A673 (cell line): ENCODE measurements around the gene PDE5A. TPM values are rescaled to one million over a fixed set of nuclear protein-coding genes. Genes with fewer than 3 reads are reported as not detected.

Source experiments
- BruUV-seq: library from RNA; stranded (reverse); fragments of 400-500 nt; replicated peaks from 2 replicates; lab custom pipeline; 2021; lab: Mats Ljungman, UMichigan
- CTCF ChIA-PET: fragments of 300-600 bp; sonication (Branson Sonifier 250); formaldehyde crosslinking; loops from one replicate; lab custom pipeline; 2022; ENCODE audit warnings: antibody characterized with exemption; lab: Charles Lee
- POLR2A ChIA-PET: fragments of 300-600 bp; sonication (Branson Sonifier 250); formaldehyde crosslinking; loops from one replicate; lab custom pipeline; 2022; ENCODE audit warnings: antibody characterized with exemption; ENCODE audit not compliant: low non-redundant PET; lab: Charles Lee
- DNase-seq: peaks from one replicate; pipeline ENCODE4 v3.0.0-alpha.2; 2015; ENCODE audit warnings: low spot score
- H3K27ac ChIP-seq: fragments of 200-600 bp; sonication (generic); 2 replicates; pipeline ENCODE4 v1.5.1; 2016; ENCODE audit warnings: mixed run types, low read depth, mild to moderate bottlenecking, mixed read lengths, antibody characterized with exemption, low read length; ENCODE audit not compliant: poor library complexity, severe bottlenecking
- H3K27me3 ChIP-seq: fragments of 200-600 bp; sonication (generic); replicated peaks from 2 replicates; pipeline ENCODE4 v1.6.1; 2017; ENCODE audit warnings: mixed run types, low read depth, mild to moderate bottlenecking, mixed read lengths, antibody characterized with exemption, low read length; ENCODE audit not compliant: insufficient read depth, poor library complexity
- H3K36me3 ChIP-seq: fragments of 200-600 bp; sonication (generic); 2 replicates; pipeline ENCODE4 v1.6.1; 2016; ENCODE audit warnings: mixed run types, mild to moderate bottlenecking, mixed read lengths, antibody characterized with exemption, low read length; ENCODE audit not compliant: insufficient read depth, poor library complexity, severe bottlenecking
- H3K4me1 ChIP-seq: fragments of 200-600 bp; sonication (generic); 2 replicates; pipeline ENCODE4 v1.6.1; 2017; ENCODE audit warnings: mixed run types, mild to moderate bottlenecking, mixed read lengths, antibody characterized with exemption, low read length; ENCODE audit not compliant: insufficient read depth, poor library complexity, severe bottlenecking
- H3K4me3 ChIP-seq: fragments of 200-600 bp; sonication (generic); 2 replicates; pipeline ENCODE4 v1.5.1; 2016; ENCODE audit warnings: low read depth, mixed run types, mild to moderate bottlenecking, mixed read lengths, low read length; ENCODE audit not compliant: poor library complexity, severe bottlenecking
- H3K9me3 ChIP-seq: fragments of 200-600 bp; sonication (generic); 2 replicates; pipeline ENCODE4 v1.6.1; 2016; ENCODE audit warnings: mixed run types, low read depth, mild to moderate bottlenecking, mixed read lengths, antibody characterized with exemption, low read length; ENCODE audit not compliant: poor library complexity, severe bottlenecking
- EZH2 ChIP-seq: fragments of 200-600 bp; sonication (generic); IDR thresholded peaks from 2 replicates; pipeline ENCODE4 v1.6.1; 2017; ENCODE audit warnings: borderline replicate concordance, low read depth, mild to moderate bottlenecking, mixed read lengths, antibody characterized with exemption, low read length; ENCODE audit not compliant: poor library complexity, severe bottlenecking
- intact Hi-C: fragments of 100-400 bp; cut with micrococcal nuclease; formaldehyde crosslinking; loops from one replicate; pipeline ENCODE4 v1.10.0; 2022; ENCODE audit not compliant: unreplicated experiment
- total RNA-seq: library from RNA; stranded (reverse); gene quantifications from 2 replicates; pipeline ENCODE4 v1.2.3, GENCODE V29; 2021
- TF ChIP-seq, protein P1 (sequence below): fragments of 300-800, 200-600 bp; sonication (generic); conservative IDR thresholded peaks from 2 replicates; pipeline ENCODE4 v1.5.1; 2017; ENCODE audit warnings: low read depth, mild to moderate bottlenecking, antibody characterized with exemption, low read length, moderate library complexity, mixed read lengths

The PDE5A gene
- total RNA-seq, 1 experiment from 2014 or later: 1.2 TPM

DNA sequence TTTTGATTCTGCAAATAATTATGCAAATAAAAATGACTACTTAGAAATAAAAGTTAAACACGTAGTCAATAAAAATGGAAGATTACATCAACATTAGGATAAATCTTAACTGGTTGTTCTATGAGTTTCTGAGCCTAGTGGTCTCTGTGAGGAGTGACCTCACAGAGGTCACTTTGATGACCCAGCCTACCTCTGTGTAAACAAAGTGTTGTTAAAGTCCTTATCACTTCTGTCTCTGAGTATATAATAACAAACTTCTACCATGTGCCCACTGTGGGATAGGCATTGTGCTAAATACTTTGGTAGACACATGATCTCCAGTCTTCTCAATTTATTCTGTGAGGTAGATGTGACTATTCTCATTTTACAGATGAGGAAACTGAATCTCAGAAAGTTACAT lies 85.4 kb downstream of the PDE5A start:
- ChIA-PET POLR2A (no interaction called here), CTCF (no interaction called here)
- no TSS peak for BruUV-seq
- intact Hi-C loops: no loop called here
- H3K36me3 ChIP-seq: no peaks in the 10 kb centered on the region
- no peak overlapping the region for H3K4me3 ChIP-seq
- no peak for DNase-seq
- H3K27me3 ChIP-seq: no peaks in the 10 kb centered on the region
- H3K4me1 ChIP-seq: no peaks in the 10 kb centered on the region
- H3K9me3 ChIP-seq: no peaks in the 10 kb centered on the region
- TF ChIP-seq, protein P1, sequence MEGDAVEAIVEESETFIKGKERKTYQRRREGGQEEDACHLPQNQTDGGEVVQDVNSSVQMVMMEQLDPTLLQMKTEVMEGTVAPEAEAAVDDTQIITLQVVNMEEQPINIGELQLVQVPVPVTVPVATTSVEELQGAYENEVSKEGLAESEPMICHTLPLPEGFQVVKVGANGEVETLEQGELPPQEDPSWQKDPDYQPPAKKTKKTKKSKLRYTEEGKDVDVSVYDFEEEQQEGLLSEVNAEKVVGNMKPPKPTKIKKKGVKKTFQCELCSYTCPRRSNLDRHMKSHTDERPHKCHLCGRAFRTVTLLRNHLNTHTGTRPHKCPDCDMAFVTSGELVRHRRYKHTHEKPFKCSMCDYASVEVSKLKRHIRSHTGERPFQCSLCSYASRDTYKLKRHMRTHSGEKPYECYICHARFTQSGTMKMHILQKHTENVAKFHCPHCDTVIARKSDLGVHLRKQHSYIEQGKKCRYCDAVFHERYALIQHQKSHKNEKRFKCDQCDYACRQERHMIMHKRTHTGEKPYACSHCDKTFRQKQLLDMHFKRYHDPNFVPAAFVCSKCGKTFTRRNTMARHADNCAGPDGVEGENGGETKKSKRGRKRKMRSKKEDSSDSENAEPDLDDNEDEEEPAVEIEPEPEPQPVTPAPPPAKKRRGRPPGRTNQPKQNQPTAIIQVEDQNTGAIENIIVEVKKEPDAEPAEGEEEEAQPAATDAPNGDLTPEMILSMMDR: no peak
- TF ChIP-seq EZH2: no peak
- H3K27ac ChIP-seq: no peak overlapping the region

DNA sequence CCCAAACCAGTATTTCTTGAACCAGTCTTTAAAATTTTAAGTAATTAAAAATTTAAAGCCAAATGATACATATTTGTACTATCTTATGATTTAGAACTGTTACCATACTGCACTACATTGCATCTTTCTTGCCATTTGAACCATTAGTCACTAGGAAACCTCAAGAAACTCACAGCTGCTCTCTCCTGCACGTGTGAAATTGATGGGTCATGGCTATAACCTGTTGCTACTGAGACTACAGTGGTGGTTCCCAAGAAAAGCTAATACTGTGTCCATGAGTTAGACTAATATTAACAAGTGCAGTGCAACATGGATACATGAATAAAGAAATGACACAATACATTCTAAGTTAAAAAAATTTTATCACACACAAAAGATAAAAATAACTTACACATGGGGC lies 88.4 kb downstream of the PDE5A start:
- ChIA-PET CTCF (no interaction called here), POLR2A (no interaction called here)

DNA sequence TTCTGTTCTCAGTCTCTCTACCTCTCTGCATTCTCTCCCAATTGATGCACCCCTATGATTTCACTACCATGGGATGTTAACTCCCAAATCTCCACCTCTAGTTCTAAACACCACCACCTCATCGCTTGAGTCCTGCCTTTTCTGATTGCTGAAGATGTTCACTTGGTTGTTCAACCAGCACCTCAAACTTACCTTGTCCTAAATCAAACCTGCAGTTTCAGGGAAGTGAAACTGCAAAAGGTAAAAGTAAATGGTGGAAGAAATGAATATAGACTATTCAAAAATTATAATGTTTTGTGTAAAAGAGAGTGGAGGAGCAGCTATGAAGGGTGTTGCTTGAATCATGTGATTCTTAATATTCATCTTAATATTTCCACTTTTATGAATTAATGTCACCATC lies 91.0 kb downstream of the PDE5A start:
- Histone ChIP-seq H3K27ac (no peak overlapping the region), H3K4me3 (no peak overlapping the region), H3K27me3 (no peaks in the 10 kb centered on the region), H3K4me1 (no peaks in the 10 kb centered on the region), H3K9me3 (no peaks in the 10 kb centered on the region), H3K36me3 (no peaks in the 10 kb centered on the region)
- no peak for DNase-seq
- TF ChIP-seq, protein P1: no peak
- TF ChIP-seq EZH2: no peak
- POLR2A ChIA-PET: no interaction called here
- CTCF ChIA-PET: no interaction called here
- BruUV-seq: no TSS peak
- intact Hi-C loops: no loop called here

More for the DNA sequence above, 88.4 kb downstream of the PDE5A start:
- no peaks in the 10 kb centered on the region for H3K36me3 ChIP-seq
- no peaks in the 10 kb centered on the region for H3K27me3 ChIP-seq
- no peak overlapping the region for H3K27ac ChIP-seq
- no peak for DNase-seq
- H3K4me1 ChIP-seq: no peaks in the 10 kb centered on the region
- intact Hi-C loops: no loop called here
- TF ChIP-seq EZH2: no peak
- TF ChIP-seq, protein P1: no peak
- no peaks in the 10 kb centered on the region for H3K9me3 ChIP-seq
- no TSS peak for BruUV-seq
- H3K4me3 ChIP-seq: no peak overlapping the region
